Measurements from ENCODE around the gene UBAC1.
"Not testable (repeated sequence)": the region's sequence is repeated elsewhere in the genome, so short reads cannot be mapped to it uniquely, and the experiment has no call there.

The UBAC1 gene

DNA sequence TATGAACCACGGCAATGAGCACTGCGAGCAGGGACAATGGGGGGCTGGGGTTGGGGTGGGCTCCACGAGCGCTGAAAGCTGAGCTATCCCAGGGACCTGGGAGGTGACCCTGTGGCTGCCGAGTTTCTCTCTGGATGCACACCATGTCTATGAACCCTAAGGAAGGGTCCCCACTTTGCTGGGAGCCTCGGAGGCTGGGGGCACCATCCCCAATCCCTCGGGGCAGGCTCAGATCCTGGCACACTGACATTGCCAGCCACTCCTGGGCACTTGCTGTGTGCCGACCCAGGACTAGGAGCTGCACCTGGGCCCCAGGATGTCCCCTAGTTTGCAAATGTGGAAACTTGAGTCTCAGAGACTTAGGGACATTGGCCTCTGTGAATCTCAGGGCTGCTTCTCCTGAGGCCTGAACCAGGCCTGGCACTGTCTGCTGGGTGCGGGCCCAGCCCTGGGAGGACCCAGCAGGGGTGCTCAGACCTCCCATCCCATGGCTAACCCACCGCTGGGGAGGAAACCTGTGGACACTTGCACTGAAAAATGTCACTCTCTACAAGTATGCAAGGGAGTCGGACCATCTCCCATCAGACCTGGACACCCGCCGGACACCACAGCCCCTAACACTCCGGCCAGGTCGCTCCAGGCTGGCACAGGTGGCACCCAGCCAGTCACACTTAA is 40.8 kb downstream of the UBAC1 start:
- peak; percentile 37 for DNase-seq (ENCODE audit: low spot score)
- TF ChIP-seq, protein P1, sequence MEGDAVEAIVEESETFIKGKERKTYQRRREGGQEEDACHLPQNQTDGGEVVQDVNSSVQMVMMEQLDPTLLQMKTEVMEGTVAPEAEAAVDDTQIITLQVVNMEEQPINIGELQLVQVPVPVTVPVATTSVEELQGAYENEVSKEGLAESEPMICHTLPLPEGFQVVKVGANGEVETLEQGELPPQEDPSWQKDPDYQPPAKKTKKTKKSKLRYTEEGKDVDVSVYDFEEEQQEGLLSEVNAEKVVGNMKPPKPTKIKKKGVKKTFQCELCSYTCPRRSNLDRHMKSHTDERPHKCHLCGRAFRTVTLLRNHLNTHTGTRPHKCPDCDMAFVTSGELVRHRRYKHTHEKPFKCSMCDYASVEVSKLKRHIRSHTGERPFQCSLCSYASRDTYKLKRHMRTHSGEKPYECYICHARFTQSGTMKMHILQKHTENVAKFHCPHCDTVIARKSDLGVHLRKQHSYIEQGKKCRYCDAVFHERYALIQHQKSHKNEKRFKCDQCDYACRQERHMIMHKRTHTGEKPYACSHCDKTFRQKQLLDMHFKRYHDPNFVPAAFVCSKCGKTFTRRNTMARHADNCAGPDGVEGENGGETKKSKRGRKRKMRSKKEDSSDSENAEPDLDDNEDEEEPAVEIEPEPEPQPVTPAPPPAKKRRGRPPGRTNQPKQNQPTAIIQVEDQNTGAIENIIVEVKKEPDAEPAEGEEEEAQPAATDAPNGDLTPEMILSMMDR (IDR thresholded peaks at IDR 0.05; ENCODE audit: borderline replicate concordance, control extremely low read depth, extremely low read depth, insufficient read depth, missing control alignments) = no peak
- in situ Hi-C loops (cut with MboI; ENCODE audit: low sequenced_read_pairs, unreplicated experiment) = no loop called here

DNA sequence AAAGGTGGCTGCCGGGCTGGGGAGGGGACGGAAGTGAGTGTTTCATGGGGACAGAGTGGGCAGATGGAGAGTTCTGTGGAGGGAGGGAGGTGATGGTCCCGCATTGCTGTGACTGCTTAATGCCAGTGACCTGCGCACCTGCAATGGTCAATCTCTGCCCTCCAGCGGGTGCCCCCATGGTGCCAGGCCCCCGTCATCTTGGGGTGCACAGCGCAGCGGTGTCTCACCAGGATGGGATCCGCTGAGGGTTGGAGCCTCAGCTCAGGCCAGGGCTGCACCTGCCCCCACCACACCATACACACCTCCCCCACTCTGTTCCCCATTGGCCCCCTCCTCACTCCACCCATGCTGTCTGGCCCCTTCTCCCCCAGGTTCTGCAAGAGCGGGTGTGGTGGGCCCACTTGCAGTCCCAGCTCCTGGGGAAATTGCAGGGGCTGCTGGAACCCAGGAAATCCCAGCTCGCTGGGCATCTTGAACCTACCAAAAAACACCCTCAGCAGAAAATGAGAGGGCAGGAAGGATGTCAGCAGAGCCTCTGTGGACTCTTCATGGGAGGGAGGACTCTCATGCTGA is 41.8 kb downstream of the UBAC1 start:
- TF ChIP-seq, protein P1 (IDR thresholded peaks at IDR 0.05; ENCODE audit: borderline replicate concordance, control extremely low read depth, extremely low read depth, insufficient read depth, missing control alignments) = no peak
- DNase-seq (ENCODE audit: low spot score) = no peak
- in situ Hi-C loops (cut with MboI; ENCODE audit: low sequenced_read_pairs, unreplicated experiment) = no loop called here

DNA sequence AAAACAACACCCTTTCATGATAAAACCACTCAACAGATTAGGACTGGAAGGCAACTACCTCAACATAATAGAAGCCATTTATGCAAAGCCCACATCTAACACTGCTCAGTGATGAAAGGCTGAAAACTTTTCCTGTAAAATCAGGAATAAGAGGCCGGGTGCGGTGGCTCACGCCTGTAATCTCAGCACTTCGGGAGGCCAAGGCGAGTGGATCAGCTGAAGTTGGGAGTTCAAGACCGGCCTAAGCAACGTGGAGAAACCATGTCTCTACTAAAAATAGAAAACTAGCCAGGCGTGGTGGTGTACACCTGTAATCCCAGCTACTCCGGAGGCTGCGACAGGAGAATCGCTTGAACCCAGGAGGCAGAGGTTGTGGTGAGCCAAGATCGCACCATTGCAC is 44.9 kb downstream of the UBAC1 start:
- in situ Hi-C loops (cut with MboI; ENCODE audit: low sequenced_read_pairs, unreplicated experiment); DNase-seq (ENCODE audit: low spot score): not testable (repeated sequence)

DNA sequence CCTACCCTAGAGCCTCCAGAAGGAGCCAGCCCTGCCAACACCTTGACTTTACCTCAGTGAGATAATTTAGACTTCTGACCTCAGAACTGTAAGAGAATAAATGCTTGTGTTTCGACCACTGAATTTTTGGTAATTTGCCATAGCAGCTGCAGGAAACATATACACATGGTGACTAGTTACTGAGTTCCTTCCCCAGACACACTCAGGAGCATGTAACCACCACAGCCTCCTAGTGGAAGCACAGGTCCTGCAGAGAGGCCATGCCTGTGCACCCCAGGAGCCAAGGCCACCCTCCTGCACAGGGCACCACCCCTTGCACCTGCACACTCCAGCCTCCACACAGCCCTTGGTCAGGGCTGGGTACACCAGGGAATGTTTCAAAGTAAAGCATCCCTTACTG is 46.3 kb downstream of the UBAC1 start:
- TF ChIP-seq, protein P1 (IDR thresholded peaks at IDR 0.05; ENCODE audit: borderline replicate concordance, control extremely low read depth, extremely low read depth, insufficient read depth, missing control alignments) = no peak
- in situ Hi-C loops (cut with MboI; ENCODE audit: low sequenced_read_pairs, unreplicated experiment) = no loop called here
- no peak for DNase-seq (ENCODE audit: low spot score)

DNA sequence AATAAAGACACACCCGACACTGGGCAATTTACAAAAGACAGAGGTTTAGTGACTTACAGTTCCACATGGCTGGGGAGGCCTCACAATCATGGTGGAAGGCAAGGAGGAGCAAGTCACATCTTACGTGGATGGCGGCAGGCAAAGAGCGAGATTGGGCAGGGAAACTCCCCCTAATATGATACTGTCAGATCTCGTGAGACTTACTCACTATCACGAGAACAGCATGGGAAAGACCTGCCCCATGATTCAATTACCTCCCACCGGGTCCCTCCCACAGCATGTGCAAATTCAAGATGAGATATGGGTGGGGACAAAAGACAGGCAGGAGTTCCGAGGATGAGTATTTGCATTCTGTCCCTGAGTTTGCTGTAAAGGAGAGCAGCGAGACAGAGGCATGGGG is 49.9 kb downstream of the UBAC1 start:
- in situ Hi-C loops (cut with MboI; ENCODE audit: low sequenced_read_pairs, unreplicated experiment); DNase-seq (ENCODE audit: low spot score): not testable (repeated sequence)

DNA sequence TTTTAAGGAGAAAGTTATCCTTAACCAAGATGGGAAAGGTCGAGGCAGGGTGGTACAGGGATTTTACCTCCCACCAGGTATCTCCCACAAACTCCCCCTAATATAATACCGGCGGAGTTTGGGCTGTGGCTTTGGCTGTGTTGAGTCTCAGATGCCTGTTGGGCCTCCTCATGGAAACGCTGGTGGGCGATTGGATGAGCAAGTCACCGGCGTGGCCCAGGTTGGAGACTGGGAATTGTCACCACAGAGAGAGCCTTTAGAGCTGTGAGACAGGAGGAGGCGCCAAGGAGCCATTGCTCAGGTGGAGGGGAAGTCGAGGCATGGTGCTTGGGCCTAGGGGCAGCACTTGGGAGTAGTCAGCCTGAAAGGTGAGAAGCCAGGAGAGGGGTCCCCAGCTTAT is 50.4 kb downstream of the UBAC1 start:
- DNase-seq (ENCODE audit: low spot score) = no peak
- in situ Hi-C loops (cut with MboI; ENCODE audit: low sequenced_read_pairs, unreplicated experiment) = no loop called here

DNA sequence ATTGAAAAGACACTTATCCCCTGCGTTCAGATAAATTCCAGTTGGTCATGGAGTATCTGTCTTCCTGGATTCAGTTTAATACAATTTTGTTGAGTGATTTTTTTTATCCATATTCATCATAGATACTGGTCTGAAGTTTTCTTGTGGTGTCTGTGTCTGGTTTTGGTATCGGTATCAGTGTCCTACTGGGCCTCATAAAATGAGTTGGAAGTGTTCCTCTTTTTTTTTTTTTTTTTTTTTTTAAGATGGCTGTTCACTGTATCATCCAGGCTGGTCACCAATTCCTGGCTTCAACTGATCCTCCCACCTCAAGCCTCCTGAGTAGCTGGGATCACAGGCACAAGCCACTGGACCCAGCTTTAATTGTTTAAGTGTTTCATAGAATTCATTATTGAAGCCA is 51.0 kb downstream of the UBAC1 start:
- no peak for DNase-seq (ENCODE audit: low spot score)

More for the DNA sequence above, 50.4 kb downstream of the UBAC1 start:
- TF ChIP-seq, protein P1 (IDR thresholded peaks at IDR 0.05; ENCODE audit: borderline replicate concordance, control extremely low read depth, extremely low read depth, insufficient read depth, missing control alignments) = no peak

More for the DNA sequence above, 51.0 kb downstream of the UBAC1 start:
- in situ Hi-C loops (cut with MboI; ENCODE audit: low sequenced_read_pairs, unreplicated experiment) = no loop called here
- TF ChIP-seq, protein P1 (IDR thresholded peaks at IDR 0.05; ENCODE audit: borderline replicate concordance, control extremely low read depth, extremely low read depth, insufficient read depth, missing control alignments) = no peak
